ENCODE measurements around the gene CACNA2D2.

- TF ChIP-seq, protein P1, sequence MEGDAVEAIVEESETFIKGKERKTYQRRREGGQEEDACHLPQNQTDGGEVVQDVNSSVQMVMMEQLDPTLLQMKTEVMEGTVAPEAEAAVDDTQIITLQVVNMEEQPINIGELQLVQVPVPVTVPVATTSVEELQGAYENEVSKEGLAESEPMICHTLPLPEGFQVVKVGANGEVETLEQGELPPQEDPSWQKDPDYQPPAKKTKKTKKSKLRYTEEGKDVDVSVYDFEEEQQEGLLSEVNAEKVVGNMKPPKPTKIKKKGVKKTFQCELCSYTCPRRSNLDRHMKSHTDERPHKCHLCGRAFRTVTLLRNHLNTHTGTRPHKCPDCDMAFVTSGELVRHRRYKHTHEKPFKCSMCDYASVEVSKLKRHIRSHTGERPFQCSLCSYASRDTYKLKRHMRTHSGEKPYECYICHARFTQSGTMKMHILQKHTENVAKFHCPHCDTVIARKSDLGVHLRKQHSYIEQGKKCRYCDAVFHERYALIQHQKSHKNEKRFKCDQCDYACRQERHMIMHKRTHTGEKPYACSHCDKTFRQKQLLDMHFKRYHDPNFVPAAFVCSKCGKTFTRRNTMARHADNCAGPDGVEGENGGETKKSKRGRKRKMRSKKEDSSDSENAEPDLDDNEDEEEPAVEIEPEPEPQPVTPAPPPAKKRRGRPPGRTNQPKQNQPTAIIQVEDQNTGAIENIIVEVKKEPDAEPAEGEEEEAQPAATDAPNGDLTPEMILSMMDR (IDR thresholded peaks at IDR 0.05): no peak
- TF ChIP-seq NFIC (IDR thresholded peaks at IDR 0.05; ENCODE audit: borderline replicate concordance) (no peak), POLR2AphosphoS5 (IDR thresholded peaks at IDR 0.05; ENCODE audit: low read depth, low read length) (no peak), IRF3 (IDR thresholded peaks at IDR 0.05; ENCODE audit: low read depth, low read length) (no peak)
- TF ChIP-seq, protein P2, sequence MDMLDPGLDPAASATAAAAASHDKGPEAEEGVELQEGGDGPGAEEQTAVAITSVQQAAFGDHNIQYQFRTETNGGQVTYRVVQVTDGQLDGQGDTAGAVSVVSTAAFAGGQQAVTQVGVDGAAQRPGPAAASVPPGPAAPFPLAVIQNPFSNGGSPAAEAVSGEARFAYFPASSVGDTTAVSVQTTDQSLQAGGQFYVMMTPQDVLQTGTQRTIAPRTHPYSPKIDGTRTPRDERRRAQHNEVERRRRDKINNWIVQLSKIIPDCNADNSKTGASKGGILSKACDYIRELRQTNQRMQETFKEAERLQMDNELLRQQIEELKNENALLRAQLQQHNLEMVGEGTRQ (IDR thresholded peaks at IDR 0.05; ENCODE audit: borderline replicate concordance, low read depth, low read length): no peak
Observed at GRCh38 chr3:50323092-50323600, 180.3 kb downstream of the CACNA2D2 start.

Measured in SK-N-SH (cell line).